Fibroblast of peridontal ligament (primary cell): ENCODE data around the gene RIMS4.

Experiments used
- DNase-seq: peaks from one replicate; pipeline ENCODE4 v3.0.0-alpha.2; 2010; ENCODE audit errors: extremely low read depth

Gene RIMS4

DNA sequence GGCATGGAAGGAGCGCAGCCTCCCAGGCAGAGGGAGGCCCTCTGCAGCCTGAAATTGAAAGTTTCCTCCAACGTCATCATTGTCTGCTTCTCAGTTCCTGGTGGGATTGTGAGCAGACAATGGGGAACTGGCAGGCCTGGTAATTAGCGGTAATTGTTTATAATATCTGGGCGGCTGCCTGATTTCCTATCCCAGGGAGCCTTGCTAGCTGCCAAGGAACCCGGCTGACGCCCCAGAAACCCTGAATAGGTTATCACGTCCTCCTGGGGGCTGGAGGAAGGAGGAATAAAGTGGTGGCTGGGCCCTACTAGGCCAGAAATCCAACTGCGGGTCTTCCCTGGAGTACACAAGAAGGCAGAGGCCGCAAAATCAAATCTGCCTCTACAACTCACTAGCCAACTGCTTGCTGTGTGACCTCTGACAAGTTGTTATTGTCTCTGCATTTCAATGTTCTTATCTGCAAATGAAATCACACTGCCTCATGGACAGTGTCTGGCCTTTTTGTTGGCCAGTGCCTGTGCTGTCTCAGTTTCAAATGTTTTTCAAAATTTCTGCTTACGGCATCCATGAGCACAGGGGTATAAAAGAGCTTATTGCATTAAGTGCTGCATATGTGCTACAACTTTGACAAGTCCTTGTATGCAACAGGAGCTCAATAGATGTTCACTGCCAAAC lies 47.7 kb downstream of the RIMS4 start:
- DNase-seq: no peak

DNA sequence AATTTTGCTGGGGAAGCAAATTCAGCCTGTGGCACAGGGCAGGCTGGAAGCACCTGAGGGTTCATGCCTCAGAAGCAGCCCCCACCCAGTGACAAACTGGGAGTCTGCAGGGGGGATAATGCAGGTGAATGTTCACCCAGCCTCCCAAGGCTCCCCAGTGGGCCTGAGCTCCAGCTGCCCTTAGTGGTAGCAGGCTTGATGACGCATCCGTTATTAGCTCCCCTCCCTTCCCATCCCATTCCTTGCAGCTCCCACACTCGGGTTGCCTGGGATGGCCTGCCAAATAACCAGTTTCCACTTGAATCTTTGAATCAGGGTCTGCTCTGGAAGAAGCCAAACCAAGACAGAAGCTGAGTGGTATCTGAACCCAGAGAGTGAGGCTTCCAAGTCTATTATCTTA lies 48.9 kb downstream of the RIMS4 start:
- peak; percentile 2 for DNase-seq

DNA sequence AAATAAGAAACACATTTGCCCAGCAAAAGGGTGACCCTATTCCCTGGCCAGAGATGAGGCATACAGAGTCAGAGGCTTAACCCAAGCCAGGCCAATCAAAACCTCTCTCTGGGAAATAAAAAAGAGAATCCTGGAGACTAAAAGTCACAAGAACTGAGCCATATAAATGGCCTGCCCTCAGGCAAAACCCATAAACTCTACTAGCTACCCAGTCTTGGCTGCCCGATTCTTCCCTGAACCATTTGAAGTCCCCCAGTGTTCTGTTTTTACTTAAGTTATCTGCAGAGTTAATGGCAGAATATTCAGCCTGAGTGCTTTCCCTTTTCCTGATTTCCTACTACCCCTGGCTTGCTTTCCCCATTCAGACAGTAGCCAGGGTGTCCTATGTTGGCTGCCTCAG lies 50.8 kb downstream of the RIMS4 start:
- DNase-seq: no peak

DNA sequence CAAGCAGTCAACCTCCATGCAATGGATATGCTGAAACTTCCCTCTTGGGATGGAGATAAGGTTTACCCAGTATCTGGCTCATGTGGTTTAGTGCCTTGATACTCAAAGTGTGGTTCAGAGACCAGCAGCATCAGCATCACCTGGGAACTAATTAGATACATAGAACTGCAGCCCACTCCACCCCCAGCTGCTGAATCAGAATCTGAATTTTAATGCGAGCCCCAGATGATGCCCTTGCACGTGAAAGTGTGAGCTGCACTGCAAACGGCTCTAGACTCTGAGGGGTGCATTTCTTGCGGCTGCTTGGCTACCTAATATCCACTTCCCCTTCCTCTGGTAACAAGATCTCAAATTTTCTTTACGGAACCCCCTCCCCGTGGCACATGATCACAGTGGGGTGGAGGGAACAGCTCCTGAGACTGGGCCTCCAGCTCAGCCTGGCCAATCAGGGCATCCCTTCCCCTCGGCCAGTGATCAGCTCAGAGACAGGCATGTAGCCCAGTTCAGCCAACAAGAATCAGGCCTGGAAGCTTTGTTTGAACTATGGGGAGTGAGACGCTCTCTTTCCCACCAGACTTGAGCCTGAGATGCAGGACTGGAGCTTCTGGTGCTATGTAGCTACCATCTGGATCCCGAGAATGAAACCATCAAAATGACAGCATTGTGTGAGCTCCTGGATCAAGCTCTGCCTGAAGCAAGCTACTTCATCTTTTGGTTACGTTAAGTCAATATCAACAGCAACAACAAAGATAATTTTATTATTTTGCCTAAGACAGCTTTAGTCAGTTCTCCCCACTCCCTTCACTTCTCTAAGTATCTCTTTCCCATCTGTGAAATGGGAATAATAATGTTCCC lies 51.9 kb downstream of the RIMS4 start:
- DNase-seq: no peak

DNA sequence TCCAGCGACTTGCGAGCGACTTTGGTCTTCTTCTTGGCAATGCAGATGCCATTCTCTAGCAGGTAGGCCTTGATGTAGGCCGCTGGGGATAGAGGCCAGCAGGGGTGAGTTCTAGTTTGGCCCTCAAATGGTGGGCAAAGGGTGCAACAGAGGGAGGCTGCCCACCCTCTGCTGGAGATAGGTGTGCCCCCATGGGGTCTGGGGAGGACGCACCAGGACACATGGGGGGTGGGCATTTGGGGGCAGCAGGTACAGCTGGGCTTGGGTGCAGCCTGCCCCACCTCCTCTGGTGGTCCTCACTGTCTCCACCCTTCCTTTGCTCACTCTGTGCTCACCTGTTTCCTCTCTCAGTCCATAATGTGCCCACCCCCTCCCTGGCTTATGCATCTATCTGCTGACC lies 53.4 kb downstream of the RIMS4 start:
- DNase-seq: no peak

DNA sequence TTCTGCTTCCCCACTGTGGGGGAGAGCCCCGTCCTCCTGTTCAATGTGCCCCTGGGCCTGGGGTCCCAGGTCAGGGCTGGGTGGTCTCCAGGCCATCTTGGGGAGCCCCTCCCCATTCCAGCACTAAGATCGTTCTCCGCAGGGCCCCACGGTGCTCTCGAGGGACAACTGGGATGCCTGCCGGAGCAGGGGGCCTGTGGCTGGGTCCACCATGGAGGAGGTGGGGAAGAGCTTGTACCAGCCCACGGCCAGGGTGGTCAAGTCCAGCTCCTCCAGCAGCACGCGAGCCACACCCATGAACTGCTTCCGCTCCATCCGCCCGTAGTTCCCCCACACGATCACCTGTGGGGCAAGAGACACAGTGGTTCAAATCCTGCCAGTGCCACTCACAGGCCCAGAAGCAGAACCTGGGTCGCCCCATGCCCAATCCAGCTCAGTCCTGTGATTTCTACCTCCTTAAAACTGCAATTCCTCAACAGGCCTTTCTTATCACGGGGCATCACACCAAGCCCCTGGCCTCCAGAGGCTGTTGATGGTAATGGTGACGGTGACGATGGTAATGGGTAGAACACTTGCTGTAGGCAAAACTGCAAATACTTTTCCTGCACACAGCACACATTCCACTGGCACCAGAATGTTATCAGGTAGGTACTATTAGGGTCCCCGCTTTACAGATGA lies 54.2 kb downstream of the RIMS4 start:
- DNase-seq: no peak

DNA sequence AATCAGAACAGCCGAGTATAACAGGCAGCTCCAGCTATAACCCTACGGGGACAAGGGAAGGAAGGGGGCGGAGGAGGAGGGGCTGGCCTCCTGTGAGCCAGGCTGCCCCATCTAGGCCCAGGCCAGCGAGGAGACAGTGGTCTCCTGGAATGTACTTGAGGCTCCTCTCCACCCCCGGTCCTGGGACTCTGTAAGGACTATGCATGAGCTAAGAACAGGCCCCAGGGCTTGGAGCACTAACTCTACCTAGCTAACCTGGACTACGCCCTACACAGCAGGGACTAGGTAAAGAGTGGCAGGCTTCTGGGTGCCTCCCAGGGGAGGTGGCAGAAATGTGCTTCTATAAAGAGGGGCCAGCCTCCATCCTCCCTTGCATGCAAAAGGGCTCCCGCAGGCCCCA lies 55.8 kb downstream of the RIMS4 start:
- no peak for DNase-seq

DNA sequence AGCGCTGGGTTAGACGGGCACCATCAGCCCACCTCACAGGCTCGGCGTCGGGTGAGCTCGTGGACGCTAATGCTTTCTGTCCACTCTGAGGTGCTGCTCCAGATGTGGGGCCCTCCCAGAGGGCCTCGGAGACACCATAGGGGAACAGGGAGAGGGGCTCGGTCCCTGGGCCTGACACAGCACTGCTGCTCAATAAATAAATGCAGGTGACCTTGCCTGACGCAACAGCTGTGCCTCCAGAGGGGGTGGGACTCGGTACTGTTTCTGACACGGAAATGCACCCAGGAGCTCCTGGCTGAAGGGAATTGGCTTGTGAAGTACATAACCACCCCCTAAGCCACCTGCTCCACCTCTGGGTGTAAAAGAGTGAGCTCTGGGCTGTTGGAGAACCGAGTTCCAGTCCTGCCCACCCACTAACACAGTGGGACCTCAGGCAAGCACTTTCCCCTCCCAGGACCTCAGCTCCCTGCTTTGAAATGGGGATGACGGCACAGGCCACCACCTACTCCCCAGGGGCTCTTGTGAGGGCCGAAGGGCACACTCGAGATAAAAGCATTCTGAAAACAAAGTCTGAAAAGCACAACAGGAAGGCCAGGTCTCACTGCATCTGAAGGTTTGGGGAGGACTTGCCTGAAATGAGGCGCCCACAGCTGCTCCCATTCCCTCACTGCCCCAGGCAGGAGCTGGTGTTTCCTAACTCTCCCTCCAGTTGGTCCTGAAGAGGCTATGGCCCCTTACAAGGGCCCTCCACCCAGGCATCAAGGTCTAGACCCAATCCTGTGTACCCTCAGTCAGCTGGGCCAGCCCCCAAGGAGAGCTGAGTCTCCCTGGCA lies 58.0 kb downstream of the RIMS4 start:
- DNase-seq: no peak

DNA sequence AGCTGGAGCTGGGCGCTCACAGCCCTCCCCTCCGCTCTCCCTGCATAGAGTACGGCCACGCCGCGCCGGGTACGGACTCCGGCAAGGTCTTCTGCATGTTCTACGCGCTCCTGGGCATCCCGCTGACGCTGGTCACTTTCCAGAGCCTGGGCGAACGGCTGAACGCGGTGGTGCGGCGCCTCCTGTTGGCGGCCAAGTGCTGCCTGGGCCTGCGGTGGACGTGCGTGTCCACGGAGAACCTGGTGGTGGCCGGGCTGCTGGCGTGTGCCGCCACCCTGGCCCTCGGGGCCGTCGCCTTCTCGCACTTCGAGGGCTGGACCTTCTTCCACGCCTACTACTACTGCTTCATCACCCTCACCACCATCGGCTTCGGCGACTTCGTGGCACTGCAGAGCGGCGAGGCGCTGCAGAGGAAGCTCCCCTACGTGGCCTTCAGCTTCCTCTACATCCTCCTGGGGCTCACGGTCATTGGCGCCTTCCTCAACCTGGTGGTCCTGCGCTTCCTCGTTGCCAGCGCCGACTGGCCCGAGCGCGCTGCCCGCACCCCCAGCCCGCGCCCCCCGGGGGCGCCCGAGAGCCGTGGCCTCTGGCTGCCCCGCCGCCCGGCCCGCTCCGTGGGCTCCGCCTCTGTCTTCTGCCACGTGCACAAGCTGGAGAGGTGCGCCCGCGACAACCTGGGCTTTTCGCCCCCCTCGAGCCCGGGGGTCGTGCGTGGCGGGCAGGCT lies 60.1 kb downstream of the RIMS4 start:
- no peak for DNase-seq

DNA sequence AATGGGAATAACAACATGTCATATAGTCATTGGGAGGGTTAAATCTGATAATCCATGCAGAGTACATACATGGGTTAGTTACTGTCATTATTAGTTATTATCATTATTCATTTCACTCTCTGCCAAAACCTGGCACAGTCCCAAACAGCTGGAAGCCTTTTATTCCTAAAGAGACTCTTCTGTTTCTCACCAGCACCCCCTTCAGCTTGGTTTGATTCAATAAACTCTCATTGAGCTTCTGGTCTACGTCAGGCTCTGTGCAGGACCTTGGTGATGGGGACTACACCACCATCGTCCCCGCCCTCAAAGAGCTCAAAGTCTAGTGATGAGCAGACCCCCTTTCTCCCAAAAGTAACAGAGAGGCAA lies 62.4 kb downstream of the RIMS4 start:
- peak; percentile 57 for DNase-seq

DNA sequence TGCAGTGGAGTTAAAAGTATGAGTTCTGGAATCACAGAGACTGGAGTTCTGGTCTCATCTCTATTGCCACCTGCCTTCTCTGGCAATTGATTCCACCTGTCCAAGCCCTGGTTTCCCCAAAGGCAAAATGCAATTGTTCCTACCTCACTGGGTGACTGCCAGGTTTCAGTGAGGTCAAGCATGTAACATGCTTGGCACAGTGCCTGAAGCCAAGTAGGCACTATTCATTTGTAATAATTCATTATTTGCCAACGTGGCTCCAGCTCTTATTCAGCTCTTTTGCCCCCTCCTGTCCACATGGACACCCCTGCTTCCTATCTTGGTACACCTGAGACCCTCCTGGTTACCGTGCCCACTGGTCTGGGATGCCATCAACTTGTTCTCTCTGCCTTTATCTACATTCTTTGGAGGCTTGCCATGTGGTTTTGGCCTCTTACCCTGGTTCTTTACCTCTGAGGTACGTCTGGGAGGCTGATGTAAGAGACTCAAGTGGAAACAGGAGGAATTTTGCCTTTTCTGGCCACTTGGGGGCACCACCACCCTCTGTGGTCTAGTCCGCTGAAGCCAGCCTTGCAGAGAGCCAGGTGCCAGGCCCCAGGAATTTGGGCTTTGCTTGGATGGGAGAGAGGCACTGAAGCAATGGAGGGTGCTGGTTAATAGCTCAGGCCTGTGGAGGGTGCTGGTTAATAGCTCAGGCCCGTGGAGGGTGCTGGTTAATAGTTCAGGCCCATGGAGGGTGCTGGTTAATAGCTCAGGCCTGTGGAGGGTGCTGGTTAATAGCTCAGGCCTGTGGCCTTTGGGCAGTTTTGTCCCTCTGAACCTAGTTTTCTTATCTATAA lies 63.0 kb downstream of the RIMS4 start:
- DNase-seq: peak; percentile 83

DNA sequence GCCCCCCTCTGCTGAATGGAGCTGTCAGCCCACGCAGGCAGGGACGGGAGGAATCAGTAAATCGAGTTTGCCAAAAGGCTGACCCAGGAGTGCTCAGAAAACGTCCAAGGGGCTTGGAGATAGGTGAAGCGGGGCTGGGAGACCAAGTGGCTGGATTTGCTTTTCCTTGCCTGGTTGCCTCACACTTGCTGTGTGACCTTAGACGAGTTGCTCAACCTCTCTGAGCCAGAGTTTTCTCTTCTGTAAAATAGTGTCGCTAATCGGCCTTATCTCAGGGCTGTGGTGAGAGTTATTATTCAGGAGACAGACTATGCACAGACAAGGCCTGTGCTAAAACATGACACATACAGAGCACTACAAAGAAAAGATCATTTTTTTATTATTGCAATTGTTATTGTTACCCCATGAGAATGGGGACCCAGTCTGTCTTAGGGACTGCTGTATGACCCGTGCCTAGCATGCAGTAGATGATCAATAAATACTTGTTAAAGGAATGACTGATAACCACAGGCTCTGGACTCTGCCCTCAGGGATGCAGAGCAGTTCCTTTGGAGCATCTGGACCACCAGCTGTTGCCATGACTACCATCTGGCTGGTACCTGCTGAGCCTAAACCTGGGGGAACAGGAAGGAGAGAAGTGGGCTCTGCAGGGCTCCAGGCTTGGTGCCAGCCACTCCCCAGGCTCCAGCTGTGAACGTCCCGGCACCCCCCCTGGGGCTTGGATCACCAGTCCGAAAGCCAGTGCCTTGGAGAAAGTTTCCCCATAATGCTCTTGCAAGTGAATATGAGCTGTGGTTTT lies 63.8 kb downstream of the RIMS4 start:
- no peak for DNase-seq

DNA sequence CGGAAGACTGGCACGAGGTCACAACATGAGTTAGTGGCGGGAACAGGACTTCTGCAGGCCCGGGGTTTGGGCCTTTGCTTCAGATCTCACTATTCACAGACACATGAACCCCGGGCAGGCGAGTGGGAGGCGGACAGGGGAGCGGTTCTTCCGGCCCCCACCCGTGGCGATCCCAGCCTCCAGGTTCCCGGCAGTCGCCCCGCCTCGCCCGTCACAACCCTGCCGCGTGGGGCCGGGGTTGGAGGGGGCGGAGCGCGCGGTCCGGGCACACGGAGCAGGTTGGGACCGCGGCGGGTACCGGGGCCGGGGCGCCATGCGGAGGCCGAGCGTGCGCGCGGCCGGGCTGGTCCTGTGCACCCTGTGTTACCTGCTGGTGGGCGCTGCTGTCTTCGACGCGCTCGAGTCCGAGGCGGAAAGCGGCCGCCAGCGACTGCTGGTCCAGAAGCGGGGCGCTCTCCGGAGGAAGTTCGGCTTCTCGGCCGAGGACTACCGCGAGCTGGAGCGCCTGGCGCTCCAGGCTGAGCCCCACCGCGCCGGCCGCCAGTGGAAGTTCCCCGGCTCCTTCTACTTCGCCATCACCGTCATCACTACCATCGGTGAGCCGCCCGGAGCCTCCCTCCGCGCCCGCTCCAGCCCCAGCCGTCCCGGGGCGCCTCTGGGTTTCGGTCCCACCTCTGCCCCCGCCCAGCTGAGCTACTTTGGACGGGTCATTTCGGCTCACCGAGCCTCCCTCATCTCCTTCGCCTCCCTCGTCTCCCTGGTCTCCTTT lies 64.6 kb downstream of the RIMS4 start, which contains the start of gene KCNK15:
Gene KCNK15, plus strand, starts transcription at position 268 of the 769 bp plus-strand sequence. Its CDS starts 46 bp downstream, at position 314.
- no peak for DNase-seq

DNA sequence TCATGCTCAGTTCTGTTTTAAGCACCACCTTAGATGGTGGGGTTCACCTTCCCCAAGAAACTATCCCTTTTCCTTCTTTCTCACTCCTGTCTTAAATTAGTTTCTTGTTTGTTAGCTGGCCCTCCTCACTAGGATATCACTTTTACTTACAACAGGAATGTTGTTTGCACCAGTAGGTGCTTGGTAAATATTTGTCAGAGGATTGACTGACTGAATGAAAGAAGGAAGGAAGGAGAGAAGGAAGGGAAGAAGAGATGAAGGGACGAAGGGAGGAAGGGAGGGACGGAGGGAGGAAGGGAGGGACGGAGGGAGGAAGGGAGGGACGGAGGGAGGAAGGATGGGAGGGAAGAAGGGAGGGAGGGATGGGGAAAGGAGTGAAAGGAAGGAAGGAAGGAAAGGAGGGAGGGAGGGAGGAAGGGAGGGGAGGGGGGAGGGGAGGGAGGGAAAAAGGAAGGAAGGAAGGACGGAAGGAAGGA lies 65.2 kb downstream of the RIMS4 start:
- no peak for DNase-seq

DNA sequence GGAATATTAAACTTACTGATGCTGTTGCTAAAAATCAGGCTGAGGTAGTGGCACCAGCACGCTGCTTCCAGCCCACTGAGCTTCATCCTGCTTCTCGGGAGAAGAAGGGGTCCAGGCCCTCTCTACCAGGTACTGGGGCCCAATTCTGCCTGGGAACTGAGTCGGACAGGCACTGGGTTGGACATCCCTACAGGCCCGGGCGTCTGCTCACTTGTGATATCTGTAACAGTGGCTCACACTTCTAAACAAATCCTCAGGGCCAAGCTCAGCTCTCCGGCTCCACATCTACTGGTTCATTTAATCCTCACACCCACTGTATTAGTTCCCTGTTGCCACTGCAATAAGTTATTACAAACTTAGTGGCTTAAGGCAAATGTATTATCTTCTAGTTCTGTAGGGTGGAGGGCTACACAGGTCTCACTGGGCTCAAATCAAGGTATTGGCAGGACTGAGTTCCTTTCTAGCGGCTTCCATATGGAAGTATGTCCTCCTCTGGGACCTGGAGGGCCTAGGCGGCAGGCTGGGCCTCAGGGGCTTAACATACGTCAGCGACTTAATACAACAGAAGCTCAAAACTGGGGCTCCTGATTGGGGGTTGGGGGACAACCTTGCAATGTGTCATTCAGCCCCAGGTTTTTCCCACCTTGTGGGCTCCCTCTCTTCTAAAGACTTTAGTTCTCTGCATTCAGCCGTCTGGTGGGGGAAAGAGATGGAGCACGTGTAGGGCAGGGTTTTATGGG lies 66.3 kb downstream of the RIMS4 start:
- no peak for DNase-seq

DNA sequence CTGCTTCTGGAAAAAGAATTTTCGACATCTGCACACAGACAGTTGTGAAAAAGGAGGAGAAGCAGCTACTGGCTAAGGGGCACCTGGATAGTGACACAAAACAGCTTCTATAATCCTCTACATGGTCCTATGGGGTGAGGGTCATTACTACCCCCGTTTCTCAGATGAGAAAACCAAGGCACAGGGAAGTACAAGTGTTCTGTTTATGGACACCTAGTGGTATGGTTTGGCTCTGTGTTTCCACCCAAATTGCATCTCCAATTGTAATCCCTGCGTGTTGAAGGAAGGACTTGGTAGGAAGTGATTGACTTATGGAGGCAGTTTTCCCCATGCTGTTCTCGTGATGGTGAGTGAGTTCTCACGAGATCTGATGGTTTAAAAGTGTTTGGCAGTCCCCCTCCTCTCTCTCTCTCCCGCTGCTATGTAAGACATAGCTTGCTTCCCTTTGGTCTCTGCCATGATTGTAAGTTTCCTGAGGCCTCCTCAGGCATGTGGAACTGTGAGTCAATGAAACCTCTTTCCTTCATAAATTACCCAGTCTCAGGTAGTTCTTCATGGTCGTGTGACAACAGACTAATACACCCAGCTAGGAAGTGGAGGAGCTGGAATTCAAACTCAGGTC lies 67.2 kb downstream of the RIMS4 start:
- no peak for DNase-seq
